ENCODE data around the gene SPP1.
"Not testable (repeated sequence)": the region's sequence is repeated elsewhere in the genome, so short reads cannot be mapped to it uniquely, and the experiment has no call there.

SPP1 gene

DNA sequence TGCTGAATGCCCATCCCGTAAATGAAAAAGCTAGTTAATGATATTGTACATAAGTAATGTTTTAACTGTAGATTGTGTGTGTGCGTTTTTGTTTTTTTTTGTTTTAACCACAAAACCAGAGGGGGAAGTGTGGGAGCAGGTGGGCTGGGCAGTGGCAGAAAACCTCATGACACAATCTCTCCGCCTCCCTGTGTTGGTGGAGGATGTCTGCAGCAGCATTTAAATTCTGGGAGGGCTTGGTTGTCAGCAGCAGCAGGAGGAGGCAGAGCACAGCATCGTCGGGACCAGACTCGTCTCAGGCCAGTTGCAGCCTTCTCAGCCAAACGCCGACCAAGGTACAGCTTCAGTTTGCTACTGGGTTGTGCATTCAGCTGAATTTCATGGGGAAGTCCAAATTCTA, at the start of gene SPP1:
Gene SPP1, plus strand, starts transcription at position 249 of the 400 bp plus-strand sequence. CDS start 1,182 bp downstream, outside the sequence.
- no peak for DNase-seq (ENCODE audit: low read depth)

- no peak for DNase-seq (ENCODE audit: low read depth)
These were observed 48.9 kb upstream of the SPP1 start for GRCh38 chr4:87926554-87927098.

GRCh38 chr4:87930629-87931028, 44.9 kb upstream of the SPP1 start:
- DNase-seq (ENCODE audit: low read depth), result no peak

DNA sequence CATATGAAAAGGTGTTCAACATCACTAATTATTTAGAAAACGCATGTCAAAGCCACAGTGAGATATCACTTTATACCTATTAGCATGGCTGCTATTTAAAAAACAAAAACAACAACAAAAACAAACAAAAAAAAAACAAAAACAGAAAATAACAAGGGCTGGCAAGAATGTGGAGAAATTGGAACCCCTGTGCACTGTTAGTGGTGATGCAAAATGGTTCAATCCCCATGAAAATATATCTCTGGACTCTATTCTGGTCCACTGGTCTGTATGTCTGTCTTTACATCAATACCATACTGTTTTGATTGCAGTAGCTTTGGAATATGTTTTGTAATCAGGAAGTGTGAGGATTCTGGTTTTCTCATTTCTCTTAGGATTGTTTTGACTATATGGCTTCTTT, 43.6 kb upstream of the SPP1 start:
- no peak for DNase-seq (ENCODE audit: low read depth)

DNA sequence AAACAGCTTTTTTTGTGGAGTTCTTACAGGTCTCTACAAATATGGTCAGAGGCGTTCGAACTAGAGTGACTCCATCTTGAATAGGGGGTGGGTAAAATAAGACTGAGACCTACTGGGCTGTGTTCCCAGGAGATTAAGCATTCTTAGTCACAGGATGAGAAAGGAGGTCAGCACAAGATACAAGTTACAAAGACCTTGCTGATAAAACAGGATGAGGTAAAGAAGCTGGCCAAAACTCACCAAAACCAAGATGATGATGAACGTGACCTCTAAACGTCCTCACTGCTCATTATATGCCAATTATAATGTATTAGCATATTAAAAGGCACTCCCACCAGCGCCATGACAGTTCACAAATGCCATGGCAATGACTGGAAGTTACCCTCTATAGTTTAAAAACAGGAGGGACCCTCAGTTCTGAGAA, 42.8 kb upstream of the SPP1 start:
- no peak for DNase-seq (ENCODE audit: low read depth)

DNA sequence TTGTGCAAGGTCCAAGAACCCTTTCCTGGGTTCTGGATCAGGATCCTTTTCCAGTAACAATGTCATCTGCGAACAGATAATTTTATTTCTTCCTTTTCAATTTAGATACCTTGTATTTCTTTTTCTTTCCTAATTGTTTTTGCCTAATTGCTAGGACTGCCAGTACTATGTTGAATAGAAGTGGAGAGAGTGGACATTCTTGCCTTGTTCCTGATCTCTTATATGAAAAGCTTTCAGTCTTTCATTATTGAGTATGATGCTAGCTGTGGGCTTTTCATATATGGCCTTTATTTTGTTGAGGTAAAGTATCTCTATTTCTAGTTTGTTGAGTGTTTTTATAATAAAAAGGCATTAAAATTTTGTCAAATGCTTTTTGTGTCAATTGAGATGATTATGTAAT, 42.2 kb upstream of the SPP1 start:
- no peak for DNase-seq (ENCODE audit: low read depth)

GRCh38 chr4:87934157-87934704, 41.3 kb upstream of the SPP1 start:
- no peak for DNase-seq (ENCODE audit: low read depth)

- no peak for DNase-seq (ENCODE audit: low read depth)
These were observed 40.5 kb upstream of the SPP1 start for GRCh38 chr4:87934973-87935372.

- not testable (repeated sequence) for DNase-seq (ENCODE audit: low read depth)
These were observed 39.6 kb upstream of the SPP1 start for GRCh38 chr4:87935954-87936353.

GRCh38 chr4:87937523-87937922, 38.0 kb upstream of the SPP1 start:
- DNase-seq (ENCODE audit: low read depth), result no peak

- DNase-seq (ENCODE audit: low read depth), result no peak
These were observed 36.8 kb upstream of the SPP1 start for GRCh38 chr4:87938746-87939145.

DNA sequence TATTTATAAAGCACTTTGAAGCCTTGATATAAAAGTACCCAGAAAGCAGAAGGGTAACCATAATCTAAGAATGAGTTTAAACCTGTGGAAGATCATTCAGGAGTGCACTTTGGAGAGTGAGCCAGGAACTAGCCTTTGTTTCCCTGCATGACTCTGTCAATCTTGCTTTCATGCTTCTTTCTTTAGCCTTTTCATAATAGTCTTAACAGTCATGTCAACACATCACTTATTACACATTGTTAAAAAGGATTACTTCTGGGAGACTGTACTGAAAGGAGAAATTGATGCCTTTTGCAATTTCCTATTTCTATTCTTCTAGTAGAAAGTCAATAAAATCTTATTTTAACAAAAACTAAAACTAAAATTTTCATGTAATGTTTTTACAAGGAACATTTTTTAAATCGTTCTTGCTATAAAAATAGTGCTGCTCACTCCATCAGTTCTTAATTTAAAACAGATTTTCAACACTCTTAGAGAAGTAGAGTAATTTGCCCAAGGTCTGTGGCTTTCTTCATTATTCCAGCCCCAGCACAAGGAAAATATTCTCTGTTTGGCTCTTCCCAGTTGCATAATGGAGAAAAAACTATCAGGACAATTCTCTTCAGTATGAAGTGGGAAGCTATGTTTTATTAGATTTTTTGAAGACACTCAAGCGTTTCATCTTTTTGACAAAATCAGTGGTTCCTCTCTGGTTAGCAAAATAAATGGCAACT, 35.4 kb upstream of the SPP1 start:
- DNase-seq (ENCODE audit: low read depth), result no peak

DNA sequence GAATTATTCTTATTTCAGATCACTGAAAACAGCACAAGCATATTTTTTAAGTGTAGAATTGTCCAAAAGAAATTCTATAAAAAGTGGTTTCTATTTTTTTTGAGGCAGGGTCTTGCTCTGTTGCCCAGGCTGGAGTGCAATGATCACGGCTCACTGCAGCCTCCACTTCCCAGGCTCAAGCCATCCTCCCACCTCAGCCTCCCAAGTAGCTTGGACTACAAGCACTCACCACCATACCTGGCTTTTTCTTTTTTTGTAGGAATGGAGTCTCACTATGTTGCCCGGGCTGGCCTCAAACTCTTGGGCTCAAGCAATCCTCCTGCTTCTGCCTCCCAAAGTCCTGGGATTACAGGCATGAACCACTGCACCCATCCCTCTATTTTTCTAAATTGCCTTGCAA, 34.7 kb upstream of the SPP1 start:
- not testable (repeated sequence) for DNase-seq (ENCODE audit: low read depth)

- no peak for DNase-seq (ENCODE audit: low read depth)
These were observed 33.7 kb upstream of the SPP1 start for GRCh38 chr4:87941537-87942392.

GRCh38 chr4:87943660-87944149, 31.8 kb upstream of the SPP1 start:
- no peak for DNase-seq (ENCODE audit: low read depth)

- DNase-seq (ENCODE audit: low read depth), result no peak
These were observed 30.5 kb upstream of the SPP1 start for GRCh38 chr4:87944967-87945366.

GRCh38 chr4:87946766-87947165, 28.7 kb upstream of the SPP1 start:
- no peak for DNase-seq (ENCODE audit: low read depth)

DNA sequence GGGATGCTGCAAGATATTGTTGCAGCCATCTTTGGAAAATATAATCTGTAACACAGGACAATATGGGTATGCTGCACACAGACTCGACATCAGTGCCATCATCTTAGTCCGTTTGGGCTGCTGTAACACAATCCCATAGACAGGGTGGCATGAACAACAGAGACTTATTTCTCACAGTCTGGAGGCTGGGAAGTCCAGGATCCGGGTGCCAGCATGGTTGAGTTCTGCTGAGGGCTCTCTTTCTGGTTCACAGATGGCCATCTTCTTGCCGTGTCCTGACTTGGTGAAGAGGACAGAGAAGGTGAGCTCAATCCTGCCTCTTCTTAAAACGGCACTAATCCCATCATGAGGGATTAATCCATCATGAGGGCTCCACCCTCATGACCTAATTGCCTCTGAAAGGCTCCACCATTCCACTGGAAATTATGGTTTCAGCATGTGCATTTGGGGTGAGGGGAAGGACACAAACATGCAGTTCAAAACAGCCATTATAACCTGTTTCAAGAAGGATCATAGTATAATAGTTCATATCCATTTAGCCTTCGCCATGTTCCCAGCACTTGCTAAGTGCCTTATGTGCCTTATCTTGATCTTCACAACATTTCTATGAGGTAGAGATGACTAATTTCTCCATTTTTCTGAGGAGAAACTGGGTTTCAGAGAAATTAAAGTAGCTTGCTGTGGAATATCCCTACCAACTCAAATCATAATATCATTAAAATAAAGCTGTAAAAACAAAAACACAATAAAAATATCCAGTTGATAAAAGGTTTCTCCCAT, 27.9 kb upstream of the SPP1 start:
- DNase-seq (ENCODE audit: low read depth), result no peak

- DNase-seq (ENCODE audit: low read depth), result no peak
These were observed 25.6 kb upstream of the SPP1 start for GRCh38 chr4:87949961-87950360.

GRCh38 chr4:87950493-87950892, 25.0 kb upstream of the SPP1 start:
- no peak for DNase-seq (ENCODE audit: low read depth)

- DNase-seq (ENCODE audit: low read depth), result no peak
These were observed 24.5 kb upstream of the SPP1 start for GRCh38 chr4:87950936-87951511.

Data from CMK (cell line).